H9 (cell line): ENCODE measurements around the gene SOHLH1. TPM values are rescaled to one million over a fixed set of nuclear protein-coding genes. Genes with fewer than 3 reads are reported as not detected.

Source experiments
- DNase-seq: peaks from one replicate; pipeline ENCODE4 v3.0.0-alpha.2; 2017
- H2AFZ ChIP-seq: one replicate; pipeline ENCODE4 v1.6.1; 2013; ENCODE audit warnings: mild to moderate bottlenecking, low read length, control low read depth, moderate library complexity
- H2AK5ac ChIP-seq: 2 replicates; pipeline ENCODE4 v1.6.1; 2013; ENCODE audit warnings: low read length, control low read depth, mixed read lengths; ENCODE audit not compliant: insufficient read length
- H2BK120ac ChIP-seq: one replicate; pipeline ENCODE4 v1.6.1; 2013; ENCODE audit warnings: low read depth, mild to moderate bottlenecking, low read length, control low read depth, inconsistent platforms; ENCODE audit not compliant: poor library complexity, severe bottlenecking
- H2BK12ac ChIP-seq: 2 replicates; pipeline ENCODE4 v1.6.1; 2013; ENCODE audit warnings: low read length, control low read depth, mixed read lengths, low read depth; ENCODE audit not compliant: insufficient read length
- H2BK15ac ChIP-seq: 2 replicates; pipeline ENCODE4 v1.6.1; 2013; ENCODE audit warnings: low read depth, low read length, control low read depth
- H2BK20ac ChIP-seq: one replicate; pipeline ENCODE4 v1.6.1; 2013; ENCODE audit warnings: low read depth, mild to moderate bottlenecking, low read length, control low read depth, inconsistent platforms; ENCODE audit not compliant: poor library complexity, severe bottlenecking
- H2BK5ac ChIP-seq: 2 replicates; pipeline ENCODE4 v1.6.1; 2013; ENCODE audit warnings: low read length, control low read depth, mixed read lengths; ENCODE audit not compliant: insufficient read length
- H3K14ac ChIP-seq: 2 replicates; pipeline ENCODE4 v1.6.1; 2013; ENCODE audit warnings: low read length, control low read depth; ENCODE audit not compliant: insufficient read depth
- H3K18ac ChIP-seq: 2 replicates; pipeline ENCODE4 v1.6.1; 2013; ENCODE audit warnings: low read depth, mild to moderate bottlenecking, mixed read lengths, low read length, control low read depth; ENCODE audit not compliant: insufficient read length
- H3K23ac ChIP-seq: 2 replicates; pipeline ENCODE4 v1.6.1; 2013; ENCODE audit warnings: low read length, control low read depth, mixed read lengths, low read depth; ENCODE audit not compliant: insufficient read length
- H3K23me2 ChIP-seq: 2 replicates; pipeline ENCODE4 v1.6.1; 2013; ENCODE audit warnings: low read depth, mild to moderate bottlenecking, mixed read lengths, low read length, control low read depth; ENCODE audit not compliant: insufficient read length, poor library complexity, severe bottlenecking
- H3K27ac ChIP-seq: 2 replicates; pipeline ENCODE4 v1.5.1; 2013; ENCODE audit warnings: low read length, control low read depth, mixed read lengths, low read depth; ENCODE audit not compliant: insufficient read length
- H3K27me3 ChIP-seq: 2 replicates; pipeline ENCODE4 v1.6.1; 2013; ENCODE audit warnings: low read length, control low read depth, inconsistent platforms; ENCODE audit not compliant: insufficient read depth
- H3K4ac ChIP-seq: 2 replicates; pipeline ENCODE4 v1.6.1; 2013; ENCODE audit warnings: low read depth, mild to moderate bottlenecking, control low read depth, inconsistent platforms, low read length, moderate library complexity
- H3K4me1 ChIP-seq: 2 replicates; pipeline ENCODE4 v1.6.1; 2013; ENCODE audit warnings: low read length, control low read depth, inconsistent platforms; ENCODE audit not compliant: insufficient read depth
- H3K4me2 ChIP-seq: 2 replicates; pipeline ENCODE4 v1.6.1; 2013; ENCODE audit warnings: low read length, control low read depth, mixed read lengths; ENCODE audit not compliant: insufficient read length, insufficient read depth
- H3K56ac ChIP-seq: 2 replicates; pipeline ENCODE4 v1.6.1; 2013; ENCODE audit warnings: low read depth, mild to moderate bottlenecking, mixed read lengths, low read length, control low read depth; ENCODE audit not compliant: insufficient read length
- H3K79me1 ChIP-seq: 2 replicates; pipeline ENCODE4 v1.6.1; 2013; ENCODE audit warnings: low read depth, mild to moderate bottlenecking, moderate library complexity, low read length, control low read depth, inconsistent platforms; ENCODE audit not compliant: insufficient read depth, poor library complexity, severe bottlenecking
- H3K79me2 ChIP-seq: 2 replicates; pipeline ENCODE4 v1.6.1; 2013; ENCODE audit warnings: low read length, control low read depth, inconsistent platforms; ENCODE audit not compliant: insufficient read depth
- H3K9ac ChIP-seq: 2 replicates; pipeline ENCODE4 v1.6.1; 2013; ENCODE audit warnings: low read length, control low read depth, mixed read lengths; ENCODE audit not compliant: insufficient read length; ENCODE audit errors: extremely low read depth
- H3K9me3 ChIP-seq: one replicate; pipeline ENCODE4 v1.6.1; 2013; ENCODE audit warnings: low read depth, low read length, inconsistent platforms; ENCODE audit not compliant: control insufficient read depth
- H3T11ph ChIP-seq: one replicate; pipeline ENCODE4 v1.6.1; 2013; ENCODE audit warnings: mild to moderate bottlenecking, low read length, control low read depth, inconsistent platforms
- H4K20me1 ChIP-seq: one replicate; pipeline ENCODE4 v1.6.1; 2013; ENCODE audit not compliant: control insufficient read depth, insufficient read length, insufficient read depth
- H4K5ac ChIP-seq: 2 replicates; pipeline ENCODE4 v1.6.1; 2013; ENCODE audit warnings: low read depth, mild to moderate bottlenecking, mixed read lengths, low read length, control low read depth; ENCODE audit not compliant: insufficient read length
- H4K8ac ChIP-seq: replicated peaks from 2 replicates; pipeline ENCODE4 v1.6.1; 2013; ENCODE audit warnings: low read length, control low read depth, mixed read lengths, low read depth; ENCODE audit not compliant: insufficient read length
- H4K91ac ChIP-seq: 2 replicates; pipeline ENCODE4 v1.6.1; 2013; ENCODE audit warnings: low read depth, mild to moderate bottlenecking, moderate library complexity, mixed read lengths, low read length, control low read depth; ENCODE audit not compliant: insufficient read length
- H3K27ac Mint-ChIP-seq, 3 experiments: 2 replicates in 2 of 3; 3 replicates in 1 of 3; pipeline ENCODE4 v1.8.0; 2020 to 2021; ENCODE audit warnings: mixed read lengths in 3 of 3, mild to moderate bottlenecking in 1 of 3, moderate library complexity in 1 of 3
- H3K27me3 Mint-ChIP-seq: 2 replicates; pipeline ENCODE4 v1.8.0; 2021; ENCODE audit warnings: low read depth, mild to moderate bottlenecking, moderate library complexity, mixed read lengths
- H3K36me3 Mint-ChIP-seq, 3 experiments: 2 replicates in 2 of 3; 3 replicates in 1 of 3; pipeline ENCODE4 v1.8.0; 2020 to 2021; ENCODE audit warnings: low read depth in 3 of 3, mixed read lengths in 3 of 3; ENCODE audit not compliant: insufficient read depth in 1 of 3
- H3K4me1 Mint-ChIP-seq, 2 experiments: 2 replicates each; pipeline ENCODE4 v1.8.0; 2020; ENCODE audit warnings: mixed read lengths in 2 of 2
- H3K4me3 Mint-ChIP-seq, 2 experiments: 2 replicates in 1 of 2; 3 replicates in 1 of 2; pipeline ENCODE4 v1.8.0; 2020 to 2021; ENCODE audit warnings: mild to moderate bottlenecking in 2 of 2, mixed read lengths in 2 of 2, moderate library complexity in 1 of 2
- H3K9me3 Mint-ChIP-seq, 2 experiments: 2 replicates in 1 of 2; 3 replicates in 1 of 2; pipeline ENCODE4 v1.8.0; 2020; ENCODE audit warnings: mild to moderate bottlenecking in 2 of 2, mixed read lengths in 2 of 2, moderate library complexity in 1 of 2
- CTCF ChIP-seq: fragments of 200-600 bp; sonication (generic); conservative IDR thresholded peaks from 3 replicates; pipeline ENCODE4 v1.8.0; 2021; ENCODE audit warnings: antibody characterized with exemption, mild to moderate bottlenecking
- WGBS: extraction: QIAGEN DNeasy Blood & Tissue Kit; methylation state at CpG from one replicate; pipeline ENCODE4 v1.1.7; 2013; ENCODE audit warnings: missing lambda C conversion rate, low lambda C conversion rate, mixed read lengths; ENCODE audit not compliant: insufficient read length; ENCODE audit errors: extremely low coverage; 5-methylcytosine and 5-hydroxymethylcytosine counted together
- total RNA-seq: library from RNA; stranded (reverse); gene quantifications from 2 replicates; pipeline ENCODE4 v1.2.1, GENCODE V29; 2021

The SOHLH1 gene
- total RNA-seq, 1 experiment from 2014 or later, result not detected

- H3K27me3 ChIP-seq, result no peaks in the 10 kb centered on the region
- no peak overlapping the region for H3K14ac ChIP-seq
- Mint-ChIP-seq H3K27me3 (peaks cover 9% of the 10 kb centered on the region), H3K9me3 (peaks cover 74 to 83% of the 10 kb centered on the region in 2 experiments), H3K27ac (peak overlapping the region in 2 of 3 experiments; percentile 4; a peak in 2 of 7 replicates), H3K4me3 (no peak overlapping the region), H3K4me1 (peaks cover 8 to 21% of the 10 kb centered on the region in 2 experiments), H3K36me3 (peaks cover 34 to 64% (median 47%) of the 10 kb centered on the region in 3 experiments)
- no peak overlapping the region for H3K9ac ChIP-seq
- no peak overlapping the region for H2AK5ac ChIP-seq
- TF ChIP-seq CTCF, result no peak
- H2BK20ac ChIP-seq, result no peak overlapping the region
- no peak overlapping the region for H3K27ac ChIP-seq
- no peak overlapping the region for H4K8ac ChIP-seq
- H3K79me1 ChIP-seq, result no peaks in the 10 kb centered on the region
- no peak overlapping the region for H3K18ac ChIP-seq
- H4K20me1 ChIP-seq, result no peaks in the 10 kb centered on the region
- WGBS, result no CpG with 5 or more reads among the region's 5 CpGs
- H3K4me1 ChIP-seq, result no peaks in the 10 kb centered on the region; the same call in 1 of the 2 replicates
- no peak overlapping the region for H3K56ac ChIP-seq
- H3T11ph ChIP-seq, result no peak overlapping the region
- no peak overlapping the region for H2BK12ac ChIP-seq
- no peak overlapping the region for H3K4ac ChIP-seq
- H2BK5ac ChIP-seq, result no peak overlapping the region
- no peak overlapping the region for H2BK120ac ChIP-seq
- H3K79me2 ChIP-seq, result 0 out of 2 replicates have a peak, but pooled peaks cover 1% of the 10 kb centered on the region
- H2BK15ac ChIP-seq, result no peak overlapping the region
- no peak overlapping the region for H4K5ac ChIP-seq
- H3K23ac ChIP-seq, result no peak overlapping the region
- peaks cover 17% of the 10 kb centered on the region for H3K9me3 ChIP-seq
- H4K91ac ChIP-seq, result no peak overlapping the region
- peak; percentile 65 for DNase-seq
- no peak overlapping the region for H3K4me2 ChIP-seq
- H2AFZ ChIP-seq, result no peak overlapping the region
- H3K23me2 ChIP-seq, result no peaks in the 10 kb centered on the region
Measured at GRCh38 chr9:135644631-135645218, 54.6 kb downstream of the SOHLH1 start.

Other genes starting within 250 kb of the SOHLH1 start
- 34.0 and 38.0 TPM in 2 replicates for gene PPP1R26, start 219.7 kb downstream of the SOHLH1 start, total RNA-seq
- 81.0 and 84.2 TPM in 2 replicates for gene MRPS2, start 198.8 kb downstream of the SOHLH1 start, total RNA-seq
- gene LCN1, start 178.0 kb downstream of the SOHLH1 start, total RNA-seq, result not detected in 2 replicates
- not detected in 2 replicates for gene OBP2A, start 153.4 kb downstream of the SOHLH1 start, total RNA-seq
- gene PAEP, start 137.7 kb downstream of the SOHLH1 start, total RNA-seq, result not detected in 2 replicates
- not detected in 2 replicates for gene GLT6D1, start 59.9 kb downstream of the SOHLH1 start, total RNA-seq
- 0.52 and 0.72 TPM in 2 replicates for gene LCN9, start 36.2 kb downstream of the SOHLH1 start, total RNA-seq
- gene KCNT1, start 2.7 kb upstream of the SOHLH1 start, total RNA-seq, result 0.64 and 0.68 TPM in 2 replicates
- gene CAMSAP1, start 208.1 kb upstream of the SOHLH1 start, total RNA-seq, result 43.6 and 52.7 TPM in 2 replicates